Heart right ventricle (tissue), 16 donors: ENCODE measurements around the gene IFNL3. TPM values are rescaled to one million over a fixed set of nuclear protein-coding genes. Genes with fewer than 3 reads are reported as not detected.

Source experiments
- ATAC-seq, 8 donors: fragments of 200-7000 bp; cut with Tn5 transposase; one replicate each; pipeline ENCODE4 v1.9.1; 2020; ENCODE audit warnings: mild to moderate bottlenecking in 8 of 8, moderate library complexity in 8 of 8, moderate number of reproducible peaks in 1 of 8
- DNase-seq, 2 donors: peaks; one replicate each; pipeline ENCODE4 v3.0.0-alpha.2; 2020
- H3K27ac ChIP-seq, 10 donors: fragments of 200-600 bp; sonication (generic) in 2 of 10; one replicate each; pipeline versions ENCODE4 v1.5.0 to v1.8.0; 2020 to 2022; ENCODE audit warnings: mild to moderate bottlenecking in 3 of 10
- H3K27me3 ChIP-seq, 7 donors: fragments of 200-600 bp; one replicate each; pipeline ENCODE4 v1.8.0; 2021 to 2022; ENCODE audit warnings: mild to moderate bottlenecking in 2 of 7
- H3K36me3 ChIP-seq, 9 donors: fragments of 200-600 bp; sonication (generic) in 1 of 9; one replicate each; pipeline versions ENCODE4 v1.5.0 to v1.8.0; 2020 to 2022; ENCODE audit warnings: mild to moderate bottlenecking in 2 of 9
- H3K4me1 ChIP-seq, 9 donors: fragments of 200-600 bp; sonication (generic) in 1 of 9; one replicate each; pipeline versions ENCODE4 v1.5.0 to v1.8.0; 2020 to 2022; ENCODE audit warnings: mild to moderate bottlenecking in 4 of 9
- H3K4me3 ChIP-seq, 10 donors: fragments of 200-600 bp; sonication (generic) in 2 of 10; one replicate each; pipeline versions ENCODE4 v1.5.0 to v1.8.0; 2020 to 2022; ENCODE audit warnings: mild to moderate bottlenecking in 7 of 10, moderate library complexity in 2 of 10
- H3K9me3 ChIP-seq, 11 donors: fragments of 200-600 bp in 10 of 11; sonication (generic) in 2 of 11; one replicate each; pipeline versions ENCODE4 v1.5.0 to v1.8.0; 2013 to 2022; ENCODE audit warnings: mild to moderate bottlenecking in 2 of 11, control low read depth in 1 of 11, moderate library complexity in 1 of 11
- WGBS, 2 donors: extraction: QIAGEN DNeasy Blood & Tissue Kit; methylation state at CpG; one replicate each; pipeline ENCODE4 v1.1.7; 2013; ENCODE audit warnings: inconsistent platforms in 1 of 2; 5-methylcytosine and 5-hydroxymethylcytosine counted together
- intact Hi-C, 10 donors: fragments of 100-400 bp; cut with DNase I; formaldehyde crosslinking; loops; one replicate each; pipeline versions ENCODE4 v1.11.1 to v1.14.2; 2022
- polyA plus RNA-seq, 2 donors: library from polyadenylated mRNA; stranded (reverse); fragments of 200-250 nt; gene quantifications; one replicate each; pipeline ENCODE4 v1.2.3, GENCODE V29; 2013
- total RNA-seq, 10 donors: library from RNA; stranded (reverse); fragmentation: NEBNext Ultra II Directional in 3 of 10; extraction: Animal tissue kit (Norgen Biotek cat#: 25700) in 3 of 10; gene quantifications; one replicate each; pipeline versions ENCODE4 v1.2.1 to v1.2.4, GENCODE V29; 2021 to 2023
- TF ChIP-seq, protein P1 (sequence below), 9 donors: fragments of 200-600 bp; sonication (generic) in 2 of 9; IDR thresholded peaks; one replicate each; pipeline versions ENCODE4 v1.5.0 to v1.8.0; 2021 to 2022; ENCODE audit warnings: antibody characterized with exemption in 9 of 9, mild to moderate bottlenecking in 5 of 9, moderate library complexity in 1 of 9
- donor health status: Arrhythmogenic right ventricular cardiomyopathy.
- donor health status: ischemic (EF 13 %, LVEDD 7.1; RV severe dilation, severe dysfunction).
- donor health status: healthy with polysubstance abuse.
- donor health status: DM: no; HTN: yes; CAD: no.
- donor health status: DM: no; HTN: no; CAD: no.
- donor health status: ischemic (EF 25% LVEDD 6.9; RV normal size, moderate dysfunction).
- donor health status: ischemic (EF 25% LVEDD 5.7; RV mildly dilated, moderate dysfunction).
- donor health status: healthy.
- donor health status: DM: yes; HTN: yes; CAD: no.
- donor health status: Ischemic cardiomyopathy.
- donor health status: ischemic (EF 35%, LVEDD 5.7; RV mildly dilated, moderate dysfunction).
- donor health status: nonischemic (EF 11% LVEDD 7.7; RV severe dilation, severe dysfunction).
- donor health status: DM: yes; HTN: yes; CAD: no.
- donor health status: PGD.
- donor health status: ischemic (EF 29% LVEDD 5.4; RV normal size, mild dysfunction).
- donor health status: nonischemic (EF 23%, LVEDD 6.1; RV moderate dilation, normal function).

The IFNL3 gene
- total and polyA plus RNA-seq, 12 donors, result not detected

DNA sequence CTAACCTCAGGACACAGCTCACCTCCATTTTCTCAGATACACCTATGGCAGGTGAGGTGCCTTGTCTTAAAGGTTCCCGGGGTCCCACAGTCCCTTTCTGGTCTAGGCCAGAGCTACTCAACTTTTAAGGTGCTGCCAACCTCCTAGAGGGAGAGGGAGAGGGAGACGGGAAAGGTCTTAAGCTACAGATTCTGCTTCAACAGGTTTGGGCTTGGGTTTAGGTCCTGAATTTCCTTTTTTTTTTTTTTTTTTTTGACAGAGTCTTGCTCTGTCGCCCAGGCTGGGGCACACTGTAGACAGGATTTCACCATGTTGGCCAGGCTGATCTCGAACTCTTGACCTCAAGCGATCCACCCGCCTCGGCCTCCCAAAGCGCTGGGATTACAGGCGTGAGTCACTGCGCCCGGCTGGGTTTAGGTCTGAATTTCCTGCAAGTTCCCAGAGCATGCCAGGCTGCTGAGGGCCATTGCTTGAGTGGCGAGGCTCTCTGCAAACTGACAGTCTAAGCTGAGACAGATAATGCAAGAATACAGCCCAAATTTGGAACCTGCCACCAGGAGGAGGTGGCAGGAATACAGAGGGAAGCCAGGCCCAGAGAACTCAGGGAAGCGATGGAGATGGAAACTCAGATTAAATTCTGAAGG, 33.0 kb downstream of the IFNL3 start:
- Histone ChIP-seq H3K4me3 (no peak overlapping the region), H3K4me1 (no peaks in the 10 kb centered on the region), H3K27ac (no peak overlapping the region), H3K36me3 (no peaks in the 10 kb centered on the region), H3K27me3 (peaks cover 0 to 82% (median 43%) of the 10 kb centered on the region in 7 donors), H3K9me3 (peaks cover 0 to 19% (median 3%) of the 10 kb centered on the region in 11 donors)
- DNase-seq (no peak), ATAC-seq (no peak)
- 67 to 68% methylated on average over 13 of the region's 13 CpGs for WGBS, 2 donors
- intact Hi-C loops, result loop anchor here in 1 of 10 donors (10.0 kb wide), 1 partner anchor 113 kb away; the partner anchor contains the start of gene LRFN1
- TF ChIP-seq, protein P1, sequence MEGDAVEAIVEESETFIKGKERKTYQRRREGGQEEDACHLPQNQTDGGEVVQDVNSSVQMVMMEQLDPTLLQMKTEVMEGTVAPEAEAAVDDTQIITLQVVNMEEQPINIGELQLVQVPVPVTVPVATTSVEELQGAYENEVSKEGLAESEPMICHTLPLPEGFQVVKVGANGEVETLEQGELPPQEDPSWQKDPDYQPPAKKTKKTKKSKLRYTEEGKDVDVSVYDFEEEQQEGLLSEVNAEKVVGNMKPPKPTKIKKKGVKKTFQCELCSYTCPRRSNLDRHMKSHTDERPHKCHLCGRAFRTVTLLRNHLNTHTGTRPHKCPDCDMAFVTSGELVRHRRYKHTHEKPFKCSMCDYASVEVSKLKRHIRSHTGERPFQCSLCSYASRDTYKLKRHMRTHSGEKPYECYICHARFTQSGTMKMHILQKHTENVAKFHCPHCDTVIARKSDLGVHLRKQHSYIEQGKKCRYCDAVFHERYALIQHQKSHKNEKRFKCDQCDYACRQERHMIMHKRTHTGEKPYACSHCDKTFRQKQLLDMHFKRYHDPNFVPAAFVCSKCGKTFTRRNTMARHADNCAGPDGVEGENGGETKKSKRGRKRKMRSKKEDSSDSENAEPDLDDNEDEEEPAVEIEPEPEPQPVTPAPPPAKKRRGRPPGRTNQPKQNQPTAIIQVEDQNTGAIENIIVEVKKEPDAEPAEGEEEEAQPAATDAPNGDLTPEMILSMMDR (IDR thresholded peaks at IDR 0.05), result no peak

DNA sequence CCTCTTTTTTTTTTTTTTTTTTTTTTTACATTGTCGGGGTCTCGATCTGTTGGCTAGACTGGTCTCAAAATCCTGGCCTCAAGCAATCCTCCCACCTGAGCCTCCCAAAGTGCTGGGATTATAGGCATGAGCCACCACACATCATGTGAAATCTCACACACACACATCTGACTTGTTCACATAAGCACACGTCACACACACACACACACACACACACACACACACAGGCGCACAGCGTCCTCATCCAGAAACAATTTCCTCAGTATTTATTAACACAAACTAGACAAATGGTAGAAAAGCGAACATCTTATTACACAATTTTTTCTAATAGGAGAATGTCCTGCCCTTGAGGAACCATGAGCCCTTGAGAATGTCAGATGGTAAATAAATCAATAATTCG, 35.6 kb downstream of the IFNL3 start:
- ATAC-seq (no peak), DNase-seq (no peak)
- WGBS, 2 donors, result 76 to 83% methylated on average over 7 of the region's 7 CpGs
- TF ChIP-seq, protein P1 (IDR thresholded peaks at IDR 0.05), result no peak
- intact Hi-C loops, result no loop called here
- H3K27ac ChIP-seq, result no peak overlapping the region
- H3K4me3 ChIP-seq, result no peak overlapping the region
- no peaks in the 10 kb centered on the region for H3K36me3 ChIP-seq
- H3K4me1 ChIP-seq, result no peaks in the 10 kb centered on the region
- H3K27me3 ChIP-seq, result peaks cover 2 to 80% (median 42%) of the 10 kb centered on the region in 7 donors
- H3K9me3 ChIP-seq, result no peaks in the 10 kb centered on the region

DNA sequence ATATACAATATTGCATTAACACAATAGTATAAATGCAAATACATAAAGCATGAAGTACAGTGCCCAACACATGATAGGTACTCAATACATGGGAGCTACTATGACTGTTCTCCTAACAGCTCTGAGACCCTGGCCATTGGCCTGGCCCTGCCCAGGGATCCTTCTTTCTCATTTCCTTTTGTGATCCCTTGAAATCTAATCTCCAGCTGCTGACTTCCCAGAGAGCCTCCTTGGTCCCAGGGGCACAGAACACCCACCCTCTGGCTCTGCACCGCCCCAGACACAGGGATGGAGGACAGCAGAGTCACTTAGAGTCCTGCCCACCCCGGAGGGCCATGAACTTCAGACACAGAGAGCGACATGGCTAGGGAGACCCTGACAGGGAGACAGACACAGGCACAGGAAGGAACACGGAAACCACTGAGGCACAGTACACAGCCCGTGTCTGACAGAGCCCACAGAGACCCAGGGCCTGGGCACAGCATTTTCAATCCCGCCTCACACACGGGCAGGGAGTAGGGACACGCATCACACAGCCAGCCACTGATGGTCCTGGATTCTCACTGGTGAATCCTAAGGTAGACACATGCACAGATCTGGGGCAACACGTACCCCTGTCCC, 36.5 kb downstream of the IFNL3 start:
- DNase-seq (no peak), ATAC-seq (no peak)
- TF ChIP-seq, protein P1 (IDR thresholded peaks at IDR 0.05), result no peak
- Histone ChIP-seq H3K36me3 (no peaks in the 10 kb centered on the region), H3K27ac (no peak overlapping the region), H3K27me3 (peaks cover 8 to 80% (median 45%) of the 10 kb centered on the region in 7 donors), H3K9me3 (no peaks in the 10 kb centered on the region), H3K4me3 (no peak overlapping the region), H3K4me1 (no peaks in the 10 kb centered on the region)
- WGBS, 2 donors, result 72 to 79% methylated on average over 9 of the region's 9 CpGs
- intact Hi-C loops, result no loop called here

DNA sequence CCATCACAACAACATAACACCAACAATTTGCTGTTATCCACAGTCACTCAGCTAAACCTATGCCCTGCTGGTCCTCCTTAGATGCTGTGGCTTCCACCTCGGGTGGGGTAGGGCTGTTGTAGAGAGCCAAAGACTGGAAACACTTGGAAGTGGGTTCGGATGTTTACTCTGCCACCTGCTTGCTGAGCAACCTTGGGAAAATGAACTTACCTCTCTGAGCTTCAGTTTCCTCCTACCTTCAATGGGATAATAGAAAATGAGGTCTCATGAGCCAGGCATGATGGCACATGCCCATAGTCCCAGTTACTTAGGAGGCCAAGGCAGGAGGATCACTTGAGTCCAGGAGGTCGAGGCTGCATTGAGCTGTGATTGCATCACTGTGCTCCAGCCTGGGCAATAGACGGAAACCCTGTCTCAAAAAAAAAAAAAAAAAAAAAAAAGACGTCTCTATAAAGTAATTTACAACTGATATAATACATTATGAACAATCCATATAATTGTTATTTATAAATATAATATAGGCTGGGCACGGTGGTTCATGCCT, 37.4 kb downstream of the IFNL3 start:
- ATAC-seq (no peak), DNase-seq (no peak)
- H3K27ac ChIP-seq, result no peak overlapping the region
- H3K27me3 ChIP-seq, result peaks cover 8 to 83% (median 54%) of the 10 kb centered on the region in 7 donors
- no peaks in the 10 kb centered on the region for H3K36me3 ChIP-seq
- WGBS, 2 donors, result 75 to 78% methylated on average over 6 of the region's 6 CpGs
- intact Hi-C loops, result no loop called here
- TF ChIP-seq, protein P1 (IDR thresholded peaks at IDR 0.05), result no peak
- no peaks in the 10 kb centered on the region for H3K9me3 ChIP-seq
- H3K4me1 ChIP-seq, result no peaks in the 10 kb centered on the region
- H3K4me3 ChIP-seq, result no peak overlapping the region
